Measurements from ENCODE around the gene ARHGEF39.
"Not testable (repeated sequence)": the region's sequence is repeated elsewhere in the genome, so short reads cannot be mapped to it uniquely, and the experiment has no call there.

ARHGEF39 gene

DNA sequence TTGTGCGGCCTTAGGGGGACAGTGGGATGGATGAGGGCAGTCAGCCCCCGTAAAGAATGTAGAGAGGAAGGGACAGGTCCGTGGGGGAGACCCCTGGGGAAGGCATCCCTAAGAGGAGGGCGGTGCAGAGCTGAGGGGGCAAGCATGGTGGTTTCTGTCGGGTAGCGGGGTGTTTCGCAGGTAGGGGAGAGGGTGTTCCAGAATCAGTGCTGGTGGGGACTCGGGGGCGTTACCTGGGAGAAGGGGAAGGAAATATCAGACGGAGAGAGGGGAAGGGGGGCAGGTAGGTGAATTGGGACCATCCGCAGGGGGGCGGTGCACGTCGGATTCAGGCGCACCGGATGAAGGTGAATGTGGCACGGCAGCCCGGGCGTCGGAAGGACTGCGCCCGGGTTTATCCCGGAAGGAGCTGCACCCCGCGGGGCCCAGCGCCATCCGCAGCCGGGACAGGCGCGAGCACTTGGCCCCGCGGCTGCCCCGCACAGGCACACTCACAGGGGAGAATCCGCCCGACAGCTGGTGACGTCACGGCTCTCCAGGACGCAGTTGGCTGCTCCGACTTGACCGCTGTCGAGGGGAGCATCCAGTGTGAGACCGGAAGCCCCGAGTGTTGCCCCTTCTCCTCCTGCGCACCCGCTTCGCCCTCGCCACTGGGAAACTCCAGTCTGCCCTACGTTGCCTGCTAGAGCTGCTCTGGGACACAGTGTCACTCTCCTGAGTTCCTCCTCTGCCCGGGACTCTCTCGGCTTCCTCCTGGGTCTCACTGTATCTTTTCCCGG lies 48.1 kb downstream of the ARHGEF39 start:
- no peak for DNase-seq

DNA sequence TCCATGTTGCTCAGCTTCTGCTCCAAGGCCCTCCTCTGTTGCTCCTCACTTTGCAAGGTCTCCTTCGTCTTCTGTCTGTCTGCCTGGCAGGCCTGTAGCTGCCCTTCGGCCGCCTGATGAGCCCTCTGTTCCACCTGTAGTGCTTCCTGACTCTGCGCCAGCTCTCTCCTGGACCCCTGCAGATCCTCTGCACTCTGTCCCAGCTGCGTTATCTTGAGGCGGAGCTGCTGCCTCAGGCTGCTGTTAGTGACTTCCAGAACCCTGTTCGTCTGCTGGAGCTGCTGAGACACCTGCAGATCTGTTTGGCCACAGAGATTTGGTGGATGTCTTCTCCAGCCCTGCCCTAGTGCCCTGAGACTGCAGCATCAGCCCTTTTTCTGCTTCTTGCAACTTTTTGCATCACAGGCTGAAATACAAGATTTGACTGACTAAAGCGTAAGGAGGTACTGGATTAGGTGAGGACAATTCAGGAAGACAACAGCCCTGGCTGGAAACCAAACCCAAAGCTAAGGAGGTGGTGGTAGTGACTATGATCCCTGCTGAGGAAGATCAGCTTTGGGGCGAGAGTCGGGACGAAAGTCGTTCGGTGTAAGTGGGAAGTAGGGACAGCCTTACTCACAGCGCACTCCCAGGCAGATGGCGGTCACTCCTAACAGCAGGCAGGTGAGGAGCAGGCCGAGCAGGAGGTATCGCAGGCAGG lies 48.9 kb downstream of the ARHGEF39 start:
- DNase-seq = no peak

DNA sequence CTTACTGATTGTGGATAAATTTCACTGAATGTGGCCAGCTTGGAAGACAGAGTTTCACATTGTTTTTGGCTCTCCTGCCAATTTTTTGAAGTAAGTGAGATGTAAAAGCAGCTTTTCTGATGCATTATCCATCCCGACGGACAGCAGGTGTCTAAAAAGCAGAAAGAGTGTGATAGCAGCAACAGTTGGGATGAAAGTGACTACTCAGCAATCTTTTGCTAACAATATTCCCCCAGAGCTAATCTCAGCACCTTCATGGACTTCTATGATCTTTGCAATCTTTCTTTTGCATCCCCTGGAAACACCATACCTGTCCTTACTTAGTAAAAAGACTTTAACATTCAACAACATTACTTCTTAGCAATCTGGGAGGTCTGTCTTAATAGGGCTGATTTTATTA lies 52.2 kb downstream of the ARHGEF39 start:
- no peak for DNase-seq

DNA sequence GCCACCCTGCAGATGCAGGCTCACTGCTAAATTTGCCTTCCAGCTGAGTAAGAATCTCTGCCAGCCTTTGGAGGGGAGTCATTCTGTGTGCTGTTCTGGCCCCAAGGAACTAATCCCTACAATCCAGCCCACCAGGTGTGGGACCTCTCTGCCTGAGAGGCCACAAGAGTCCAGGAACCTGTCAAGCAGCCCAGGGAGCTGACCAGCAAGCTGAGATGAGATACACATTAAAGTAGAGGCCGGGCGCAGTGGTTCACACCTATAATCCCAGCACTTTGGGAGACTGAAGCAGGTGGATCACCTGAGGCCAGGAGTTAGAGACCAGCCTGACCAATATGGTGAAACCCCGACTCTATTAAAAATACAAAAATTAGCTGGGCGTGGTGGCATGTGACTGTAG lies 52.9 kb downstream of the ARHGEF39 start:
- not testable (repeated sequence) for DNase-seq

DNA sequence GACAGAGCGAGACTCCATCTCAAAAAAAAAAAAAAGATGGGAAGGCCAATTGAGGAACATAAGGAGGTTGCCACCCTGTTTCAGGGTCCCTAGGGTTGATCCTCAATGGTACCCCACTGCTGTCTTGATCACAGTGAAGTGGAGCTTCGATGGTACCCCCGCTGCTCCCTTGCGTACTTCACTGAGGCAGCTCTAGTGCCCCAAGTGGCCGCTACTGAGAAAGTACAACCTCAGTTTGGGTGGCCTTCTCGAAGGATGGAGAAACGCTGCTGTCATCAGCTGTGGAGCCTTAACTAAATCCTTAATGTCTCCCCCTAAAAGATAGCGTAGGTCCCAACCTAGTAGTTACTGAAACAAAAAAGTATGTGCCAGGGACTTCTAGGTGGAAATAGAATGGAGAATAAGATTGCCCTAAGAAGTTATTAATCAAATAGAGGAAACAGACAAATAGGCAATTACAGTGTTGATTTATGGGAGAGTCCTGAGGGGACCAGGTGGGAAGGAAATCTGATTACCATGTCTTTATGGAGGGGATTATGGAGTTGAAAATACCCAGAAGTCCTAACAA lies 53.7 kb downstream of the ARHGEF39 start:
- DNase-seq = no peak

DNA sequence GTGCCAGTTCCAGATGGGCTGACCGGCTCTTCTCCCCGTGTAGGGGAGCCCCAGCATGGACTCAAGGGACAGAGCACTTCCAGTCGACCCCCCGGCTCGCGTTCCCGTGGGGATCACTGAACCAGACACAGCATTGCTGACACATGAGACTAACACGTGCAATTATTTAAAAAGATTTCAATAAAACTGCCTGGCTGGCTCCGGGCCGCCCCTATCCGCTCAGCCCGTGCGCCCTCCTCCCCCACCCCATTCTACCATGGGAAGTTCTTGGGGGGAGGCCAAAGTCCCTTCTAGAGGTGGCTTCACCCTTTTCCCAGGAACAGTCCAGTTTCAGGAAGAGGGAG lies 55.2 kb downstream of the ARHGEF39 start:
- DNase-seq = no peak
